Measurements from ENCODE around the gene SNAP29.
A peak's percentile ranks its signal among the peaks of the same experiment; 100 is the strongest.
"Not testable (repeated sequence)": the region's sequence is repeated elsewhere in the genome, so short reads cannot be mapped to it uniquely, and the experiment has no call there.

The SNAP29 gene

GRCh38 chr22:20930435-20930834, 71.6 kb downstream of the SNAP29 start:
- DNase-seq (ENCODE audit: low read depth) = not testable (repeated sequence)

DNA sequence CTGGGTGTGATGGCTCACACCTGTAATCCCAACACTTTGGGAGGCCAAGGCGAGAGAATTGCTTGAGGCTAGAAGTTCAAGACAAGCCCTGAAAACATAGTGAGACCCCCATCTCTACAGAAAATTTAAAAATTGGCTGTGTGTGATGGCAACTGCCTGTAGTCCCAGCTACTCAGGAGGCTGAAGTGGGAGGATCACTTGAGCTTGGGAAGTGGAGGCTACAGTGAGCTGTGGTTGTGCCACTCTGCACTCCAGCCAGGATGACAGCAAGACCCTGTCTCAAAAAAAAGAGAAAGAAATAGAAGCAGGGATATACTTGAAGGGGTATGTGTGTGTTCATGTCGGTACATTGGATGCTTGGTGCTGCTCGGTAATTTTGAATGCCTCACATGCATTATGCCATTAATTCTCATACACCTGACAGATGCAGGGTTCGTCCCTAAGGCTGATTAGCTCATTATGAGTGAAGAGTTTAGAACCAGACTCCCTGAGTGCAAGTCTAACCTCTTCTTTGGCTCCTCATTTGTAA, 72.4 kb downstream of the SNAP29 start:
- DNase-seq (ENCODE audit: low read depth) = no peak

DNA sequence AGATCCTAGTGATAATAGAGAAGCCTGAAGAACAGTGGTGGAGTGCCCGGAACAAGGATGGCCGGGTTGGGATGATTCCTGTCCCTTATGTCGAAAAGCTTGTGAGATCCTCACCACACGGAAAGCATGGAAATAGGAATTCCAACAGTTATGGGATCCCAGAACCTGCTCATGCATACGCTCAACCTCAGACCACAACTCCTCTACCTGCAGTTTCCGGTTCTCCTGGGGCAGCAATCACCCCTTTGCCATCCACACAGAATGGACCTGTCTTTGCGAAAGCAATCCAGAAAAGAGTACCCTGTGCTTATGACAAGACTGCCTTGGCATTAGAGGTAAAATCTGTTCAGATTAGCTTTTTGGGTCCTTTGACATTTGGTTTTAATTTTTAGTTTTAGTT, 75.1 kb downstream of the SNAP29 start:
- DNase-seq (ENCODE audit: low read depth) = no peak

- not testable (repeated sequence) for DNase-seq (ENCODE audit: low read depth)
Measured at GRCh38 chr22:20935049-20935448, 76.2 kb downstream of the SNAP29 start.

DNA sequence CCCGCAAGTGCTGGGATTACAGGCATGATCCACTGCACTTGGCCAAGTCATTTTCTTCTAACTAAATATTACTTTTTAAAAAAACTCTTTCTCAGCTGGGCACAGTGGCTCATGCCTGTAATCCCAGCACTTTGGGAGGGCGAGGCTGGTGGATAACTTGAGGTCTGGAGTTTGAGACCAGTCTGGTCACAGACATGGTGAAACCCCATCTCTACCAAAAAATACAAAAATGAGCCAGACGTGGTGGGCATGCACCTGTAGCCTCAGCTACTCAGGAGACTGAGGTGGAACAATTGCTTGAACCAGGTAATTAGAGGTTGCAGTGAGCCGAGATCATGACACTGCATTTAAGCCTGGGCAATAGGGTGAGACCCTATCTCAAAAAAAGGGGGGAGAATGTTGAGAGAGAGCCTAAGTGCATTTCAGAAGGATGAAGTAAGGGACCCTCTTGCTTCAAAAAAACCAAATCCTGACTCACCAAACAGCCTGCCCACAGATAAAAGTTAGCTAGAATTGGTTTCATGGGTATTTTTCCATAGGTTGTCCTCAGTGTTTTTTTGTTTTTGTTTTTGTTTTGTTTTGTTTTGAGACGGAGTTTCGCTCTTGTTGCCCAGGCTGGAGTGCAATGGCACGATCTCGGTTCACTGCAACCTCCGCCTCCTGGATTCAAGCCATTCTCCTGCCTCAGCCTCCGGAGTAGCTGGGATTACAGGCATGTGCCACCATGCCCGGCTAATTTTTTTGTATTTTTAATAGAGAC, 77.2 kb downstream of the SNAP29 start:
- DNase-seq (ENCODE audit: low read depth) = not testable (repeated sequence)

GRCh38 chr22:20937031-20937793, 78.4 kb downstream of the SNAP29 start:
- no peak for DNase-seq (ENCODE audit: low read depth)

DNA sequence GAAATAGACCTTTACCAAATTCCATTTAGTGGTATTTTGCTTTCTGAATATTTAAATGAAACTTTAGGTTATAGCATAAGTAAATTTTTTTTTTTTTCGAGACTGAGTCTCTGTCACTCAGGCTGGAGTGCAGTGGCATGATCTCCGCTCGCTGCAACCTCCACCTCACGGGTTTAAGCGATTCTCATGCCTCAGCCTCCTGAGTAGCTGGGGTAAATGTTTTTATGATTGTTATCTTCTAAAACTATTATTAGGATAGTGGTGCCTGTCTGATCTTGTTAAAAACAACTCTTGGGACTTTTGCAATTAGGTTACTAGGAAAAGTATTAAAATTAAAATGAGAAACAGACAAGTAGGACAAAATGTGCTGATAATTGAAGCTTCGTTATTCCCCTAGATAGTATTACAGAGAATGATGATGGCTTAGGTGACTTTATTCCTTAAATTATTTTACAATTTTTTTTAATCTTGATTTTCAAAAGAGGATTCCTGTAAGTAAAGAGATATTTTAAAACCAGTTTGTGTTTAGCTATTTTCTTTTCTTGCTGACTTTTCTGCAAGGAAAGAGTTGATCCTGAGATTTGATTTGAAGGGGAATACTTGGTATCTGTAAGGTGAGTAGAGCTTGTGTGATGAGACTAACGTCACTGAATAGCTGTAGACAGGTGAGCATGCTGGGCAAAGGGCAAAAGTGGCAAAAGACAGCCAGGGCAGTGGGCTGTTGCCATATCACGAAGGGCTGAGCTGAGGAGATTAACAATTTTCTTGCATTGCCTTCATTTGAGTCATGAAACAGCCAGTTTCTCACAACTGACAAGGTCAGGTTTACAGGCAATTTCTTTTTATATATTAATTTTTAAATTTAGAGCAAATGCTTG, 79.2 kb downstream of the SNAP29 start:
- no peak for DNase-seq (ENCODE audit: low read depth)

DNA sequence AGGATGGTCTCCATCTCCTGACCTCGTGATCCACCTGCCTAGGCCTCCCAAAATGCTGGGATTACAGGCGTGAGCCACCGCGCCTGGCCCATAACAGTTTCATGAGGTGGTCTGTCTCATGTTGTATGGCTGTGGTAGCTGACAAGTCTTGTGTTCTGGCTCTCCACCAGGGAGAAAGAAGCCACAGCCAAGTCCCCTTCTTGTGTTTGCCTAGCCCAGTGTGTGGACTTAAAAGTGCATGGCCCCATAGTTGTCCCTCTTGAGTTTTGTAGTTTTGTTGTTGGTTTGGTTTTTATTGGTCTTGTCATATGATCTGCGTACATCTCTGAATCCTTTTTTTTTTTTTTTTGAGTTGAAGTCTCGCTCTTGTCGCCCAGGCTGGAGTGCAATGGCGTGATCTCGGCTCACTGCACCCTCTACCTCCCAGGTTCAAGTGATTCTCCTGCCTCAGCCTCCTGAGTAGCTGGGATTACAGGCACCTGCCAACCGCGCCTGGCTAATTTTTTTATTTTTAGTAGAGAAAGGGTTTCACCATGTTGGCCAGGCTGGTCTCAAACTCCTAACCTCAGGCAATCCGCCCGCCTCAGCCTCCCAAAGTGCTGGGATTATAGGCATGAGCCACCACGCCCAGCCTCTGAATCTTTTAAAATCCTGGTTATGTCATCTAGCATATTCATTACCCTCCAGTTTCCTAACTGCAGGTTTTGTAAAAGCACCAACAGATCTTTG, 80.8 kb downstream of the SNAP29 start:
- not testable (repeated sequence) for DNase-seq (ENCODE audit: low read depth)

- peak; percentile 17 for DNase-seq (ENCODE audit: low read depth)
Measured at GRCh38 chr22:20940186-20940651, 81.4 kb downstream of the SNAP29 start.

Measured in fibroblast of the conjunctiva (primary cell).